Right atrium auricular region (tissue), 2 donors: ENCODE measurements around the gene ATL1. TPM values are rescaled to one million over a fixed set of nuclear protein-coding genes. Genes with fewer than 3 reads are reported as not detected.

Source experiments
- DNase-seq: peaks from one replicate; pipeline ENCODE4 v3.0.0-alpha.2; 2019; ENCODE audit warnings: low spot score
- H3K27ac ChIP-seq, 2 donors: fragments of 200-600 bp; sonication (generic); 1 replicate in 1 of 2; 2 replicates in 1 of 2; pipeline ENCODE4 v1.5.1; 2016 to 2019
- H3K27me3 ChIP-seq, 2 donors: fragments of 200-600 bp; sonication (generic); one replicate each; pipeline versions ENCODE4 v1.5.1 to v1.6.0; 2017 to 2019
- H3K36me3 ChIP-seq: fragments of 200-600 bp; sonication (generic); one replicate; pipeline ENCODE4 v1.5.1; 2016
- H3K4me1 ChIP-seq, 2 donors: fragments of 200-600 bp; sonication (generic); one replicate each; pipeline versions ENCODE4 v1.5.1 to v1.6.0; 2017 to 2019
- H3K4me3 ChIP-seq, 2 donors: fragments of 200-600 bp; sonication (generic); 1 replicate in 1 of 2; 2 replicates in 1 of 2; pipeline ENCODE4 v1.5.1; 2017 to 2019; ENCODE audit warnings: mild to moderate bottlenecking in 1 of 2, moderate library complexity in 1 of 2
- H3K9me3 ChIP-seq, 2 donors: fragments of 200-600 bp; sonication (generic); one replicate each; pipeline ENCODE4 v1.5.1; 2019
- CTCF ChIP-seq, 2 donors: fragments of 200-600 bp; sonication (generic); IDR thresholded peaks; one replicate each; pipeline ENCODE4 v1.5.1; 2019; ENCODE audit warnings: antibody characterized with exemption in 2 of 2
- total RNA-seq, 2 donors: library from RNA; depleted of rRNA; stranded (reverse); fragments of >200 nt; gene quantifications; one replicate each; pipeline ENCODE4 v1.1.0, GENCODE V29; 2016

Gene ATL1
- total RNA-seq, 2 donors from 2014 or later: 2.2 to 2.6 TPM

GRCh38 chr14:50599700-50600444 lies 39.9 kb downstream of the ATL1 start:
- no peaks in the 10 kb centered on the region for H3K9me3 ChIP-seq
- no peaks in the 10 kb centered on the region for H3K27me3 ChIP-seq
- no peaks in the 10 kb centered on the region for H3K4me1 ChIP-seq
- no peak overlapping the region for H3K27ac ChIP-seq
- peak; percentile 23 to 70 for TF ChIP-seq CTCF (IDR thresholded peaks at IDR 0.05)
- no peak for DNase-seq
- H3K4me3 ChIP-seq: no peak overlapping the region
- no peaks in the 10 kb centered on the region for H3K36me3 ChIP-seq

GRCh38 chr14:50600849-50601248 lies 40.9 kb downstream of the ATL1 start:
- no peak overlapping the region for H3K4me3 ChIP-seq

GRCh38 chr14:50601394-50601793 lies 41.4 kb downstream of the ATL1 start:
- no peaks in the 10 kb centered on the region for H3K36me3 ChIP-seq
- H3K27me3 ChIP-seq: no peaks in the 10 kb centered on the region
- H3K4me1 ChIP-seq: no peaks in the 10 kb centered on the region
- no peak overlapping the region for H3K27ac ChIP-seq
- no peak for TF ChIP-seq CTCF (IDR thresholded peaks at IDR 0.05)
- no peaks in the 10 kb centered on the region for H3K9me3 ChIP-seq
- H3K4me3 ChIP-seq: no peak overlapping the region
- no peak for DNase-seq

More at GRCh38 chr14:50600849-50601248, 40.9 kb downstream of the ATL1 start:
- Histone ChIP-seq H3K27ac (no peak overlapping the region), H3K9me3 (no peaks in the 10 kb centered on the region), H3K27me3 (no peaks in the 10 kb centered on the region), H3K36me3 (no peaks in the 10 kb centered on the region), H3K4me1 (no peaks in the 10 kb centered on the region)
- no peak for DNase-seq
- TF ChIP-seq CTCF (IDR thresholded peaks at IDR 0.05): no peak

- no peaks in the 10 kb centered on the region for H3K4me1 ChIP-seq
- H3K4me3 ChIP-seq: no peak overlapping the region
- no peak overlapping the region for H3K27ac ChIP-seq
- H3K9me3 ChIP-seq: no peaks in the 10 kb centered on the region
- H3K27me3 ChIP-seq: no peaks in the 10 kb centered on the region
- no peak for DNase-seq
- TF ChIP-seq CTCF (IDR thresholded peaks at IDR 0.05): no peak
- H3K36me3 ChIP-seq: no peaks in the 10 kb centered on the region
Observed at GRCh38 chr14:50602035-50602434, 42.1 kb downstream of the ATL1 start.

- H3K4me1 ChIP-seq: no peaks in the 10 kb centered on the region
- no peak for DNase-seq
- TF ChIP-seq CTCF (IDR thresholded peaks at IDR 0.05): no peak
- H3K9me3 ChIP-seq: no peaks in the 10 kb centered on the region
- no peak overlapping the region for H3K4me3 ChIP-seq
- H3K27ac ChIP-seq: no peak overlapping the region
- H3K27me3 ChIP-seq: no peaks in the 10 kb centered on the region
- no peaks in the 10 kb centered on the region for H3K36me3 ChIP-seq
Observed at GRCh38 chr14:50603565-50603964, 43.6 kb downstream of the ATL1 start.

GRCh38 chr14:50605766-50606165 lies 45.8 kb downstream of the ATL1 start:
- H3K4me3 ChIP-seq: no peak overlapping the region
- no peaks in the 10 kb centered on the region for H3K27me3 ChIP-seq
- H3K27ac ChIP-seq: no peak overlapping the region
- no peak for TF ChIP-seq CTCF (IDR thresholded peaks at IDR 0.05)
- H3K4me1 ChIP-seq: no peaks in the 10 kb centered on the region
- H3K9me3 ChIP-seq: no peaks in the 10 kb centered on the region
- H3K36me3 ChIP-seq: no peaks in the 10 kb centered on the region
- DNase-seq: no peak
